NT2/D1 (cell line): ENCODE data around the gene RTF2.

Source experiments
- SUZ12 ChIP-seq: IDR thresholded peaks from 2 replicates; pipeline ENCODE4 v1.6.1; 2011; ENCODE audit not compliant: insufficient read length, insufficient read depth; ENCODE audit errors: extremely low read depth
- YY1 ChIP-seq: IDR thresholded peaks from 2 replicates; pipeline ENCODE4 v1.6.1; 2011; ENCODE audit not compliant: insufficient read length, insufficient read depth

GRCh38 chr20:56437196-56437960, 31.0 kb upstream of the RTF2 start:
- TF ChIP-seq YY1 (no peak), SUZ12 (no peak)
